ENCODE measurements around the gene PAPOLA. TPM values are rescaled to one million over a fixed set of nuclear protein-coding genes. Genes with fewer than 3 reads are reported as not detected.

Gene PAPOLA
- 66.3 and 72.0 TPM in 2 replicates for total RNA-seq

GRCh38 chr14:96501740-96502620 is at the start of gene PAPOLA:
PAPOLA (plus strand) TSS chr14:96502382; CDS start chr14:96502593, 211 bp downstream.

Other genes with a start within 250 kb of the PAPOLA start
- 0.53 TPM in 1 of 2 replicates, not detected in the other for gene BDKRB1, start 246.2 kb upstream of the PAPOLA start, total RNA-seq
- gene ATG2B, start 139.0 kb upstream of the PAPOLA start, total RNA-seq: 29.6 and 36.1 TPM in 2 replicates
- 20.3 and 34.1 TPM in 2 replicates for gene GSKIP, start 138.9 kb upstream of the PAPOLA start, total RNA-seq
- 0.13 and 0.31 TPM in 2 replicates for gene AK7, start 110.3 kb upstream of the PAPOLA start, total RNA-seq

Measured in aortic smooth muscle cell (primary cell).